ENCODE data around the gene C1orf122. TPM values are rescaled to one million over a fixed set of nuclear protein-coding genes. Genes with fewer than 3 reads are reported as not detected.

The C1orf122 gene
- polyA plus RNA-seq, 4 donors, result 20.9 to 35.2 (median 23.9) TPM

DNA sequence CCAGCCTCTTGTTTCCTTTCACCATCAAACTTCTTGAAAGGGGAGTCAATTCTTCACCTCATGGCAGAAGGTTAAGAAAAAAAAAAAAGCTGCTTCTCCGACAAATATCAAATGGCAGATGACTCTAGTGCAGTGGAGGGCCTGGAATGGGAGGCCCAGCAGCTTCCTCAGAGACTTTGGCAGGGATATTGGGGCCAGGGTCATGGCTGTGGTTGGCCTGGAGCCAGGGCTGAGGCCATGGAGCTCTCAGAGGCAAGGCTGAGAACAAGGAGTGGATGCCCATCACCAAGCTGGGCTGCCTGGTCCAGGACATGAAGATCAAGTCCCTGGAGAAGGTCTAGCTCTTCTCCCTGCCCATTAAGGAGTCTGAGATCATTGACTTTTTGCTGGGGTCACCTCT, 33.1 kb downstream of the C1orf122 start:
- no peak for DNase-seq (ENCODE audit: low read depth in 4 of 4, low spot score in 3 of 4)

DNA sequence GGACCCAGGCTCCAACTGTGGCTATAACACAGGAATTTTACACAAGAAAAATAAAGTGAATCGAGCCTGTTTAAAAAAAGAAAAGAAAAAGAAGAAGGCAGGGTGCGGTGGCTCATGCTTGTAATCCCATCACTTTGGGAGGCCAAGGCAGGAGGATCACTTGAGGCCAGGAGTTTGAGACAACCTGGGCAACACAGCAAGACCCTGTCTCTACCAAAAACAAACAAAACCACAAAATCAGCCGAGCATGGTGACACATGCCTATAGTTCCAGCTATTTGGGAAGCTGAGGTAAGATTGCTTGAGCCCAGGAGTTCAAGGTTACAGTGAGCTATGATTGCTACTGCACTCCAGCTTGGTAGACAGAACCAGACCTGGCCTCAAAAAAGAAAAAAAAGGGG, 34.1 kb downstream of the C1orf122 start:
- no peak for DNase-seq (ENCODE audit: low read depth in 4 of 4, low spot score in 3 of 4)

DNA sequence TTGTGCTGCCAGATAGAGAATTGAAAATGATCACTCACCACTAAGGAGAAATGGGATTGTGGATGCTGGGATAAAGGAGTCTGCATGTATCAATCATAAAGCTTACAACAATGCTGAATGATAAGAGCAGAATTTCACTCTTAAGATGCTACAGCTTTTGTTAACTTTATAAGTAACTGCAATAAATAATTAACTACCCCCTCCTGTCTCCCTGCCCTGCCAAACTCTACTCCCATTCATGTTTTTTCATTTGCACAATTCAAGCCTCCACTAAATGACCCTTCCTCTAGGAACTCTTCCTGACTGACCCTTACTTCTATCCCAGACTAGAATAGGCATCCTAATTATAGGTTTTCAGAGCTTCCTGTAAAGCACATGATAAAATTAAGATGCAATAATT, 36.9 kb downstream of the C1orf122 start:
- DNase-seq (ENCODE audit: low read depth in 4 of 4, low spot score in 3 of 4), result no peak

DNA sequence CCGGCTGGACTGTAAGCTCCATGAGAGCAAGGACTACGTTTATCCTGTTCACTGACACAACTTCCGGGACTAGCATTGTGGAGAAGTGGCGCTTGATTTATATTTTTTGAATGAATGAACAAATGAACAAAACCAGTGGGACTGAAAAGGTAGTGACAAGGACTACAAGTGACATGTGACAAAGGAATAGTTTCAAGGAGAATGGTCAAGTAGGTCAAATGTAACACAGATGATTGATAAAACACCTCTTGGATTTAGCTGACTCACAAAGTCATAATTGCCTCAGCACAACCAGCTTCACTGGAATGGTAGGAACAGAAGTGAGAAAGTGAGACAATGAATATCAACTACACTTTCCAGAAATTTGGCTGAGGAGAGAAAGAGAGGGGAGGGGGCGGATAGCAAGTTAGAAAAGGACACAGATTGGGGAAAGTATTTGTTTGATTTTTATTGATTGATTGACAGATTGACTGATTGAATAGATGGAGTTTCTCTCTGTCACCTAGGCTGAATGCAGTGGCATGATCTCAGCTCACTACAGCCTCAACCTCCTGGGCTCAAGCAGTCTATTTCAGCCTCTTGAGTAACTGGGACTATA, 37.6 kb downstream of the C1orf122 start:
- no peak for DNase-seq (ENCODE audit: low read depth in 4 of 4, low spot score in 3 of 4)

DNA sequence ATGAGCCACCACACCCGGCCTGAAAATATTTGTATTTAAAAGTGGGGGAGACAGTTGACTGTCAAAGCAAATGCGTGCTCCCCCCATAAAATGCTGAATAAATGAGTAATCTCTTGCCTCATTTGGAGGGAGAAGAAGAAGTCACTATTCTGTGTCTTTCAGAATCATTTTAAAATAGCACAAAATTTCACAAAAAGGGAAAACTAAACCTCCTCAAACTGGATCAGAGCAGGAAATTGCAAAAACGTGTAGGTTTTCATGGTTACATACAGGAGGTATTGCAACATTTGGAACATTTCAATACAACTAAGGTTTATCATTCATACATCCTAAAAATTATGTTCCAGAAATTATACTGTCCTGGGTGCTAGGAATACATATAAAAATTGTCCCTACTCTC, 38.2 kb downstream of the C1orf122 start:
- DNase-seq (ENCODE audit: low read depth in 4 of 4, low spot score in 3 of 4), result no peak

DNA sequence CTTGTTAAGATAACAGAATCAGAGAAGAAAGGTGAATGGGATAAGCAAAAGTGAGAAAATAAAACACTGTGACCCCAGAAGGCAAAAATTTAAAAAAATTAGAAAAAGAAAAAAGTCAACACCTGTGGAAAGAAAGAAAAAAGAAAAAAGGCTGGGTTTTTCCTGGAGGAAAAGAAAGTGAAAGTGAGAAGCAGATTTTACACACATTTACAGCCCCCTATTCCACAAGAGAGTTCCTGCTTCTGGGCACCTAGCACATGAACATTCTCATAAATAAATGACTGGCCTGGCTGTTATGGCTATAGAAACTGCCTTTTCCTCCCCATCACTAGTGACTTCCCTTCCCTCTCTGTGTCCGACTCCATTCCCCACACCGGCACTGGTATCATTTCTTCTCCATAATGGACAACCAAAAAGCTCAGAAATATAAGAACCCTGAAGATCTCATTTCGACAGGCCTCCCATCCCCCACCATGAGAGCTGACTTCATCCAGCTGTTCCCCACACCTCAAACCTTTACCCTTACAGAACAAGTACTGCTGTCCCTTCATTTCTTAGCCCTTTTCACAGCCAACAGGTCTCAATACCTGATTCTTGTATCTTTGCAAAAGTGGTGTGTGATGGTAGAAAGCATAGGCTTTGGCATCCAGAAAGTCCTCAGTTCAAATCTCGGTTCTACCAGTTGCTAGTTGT, 39.2 kb downstream of the C1orf122 start:
- DNase-seq (ENCODE audit: low read depth in 4 of 4, low spot score in 3 of 4), result no peak

DNA sequence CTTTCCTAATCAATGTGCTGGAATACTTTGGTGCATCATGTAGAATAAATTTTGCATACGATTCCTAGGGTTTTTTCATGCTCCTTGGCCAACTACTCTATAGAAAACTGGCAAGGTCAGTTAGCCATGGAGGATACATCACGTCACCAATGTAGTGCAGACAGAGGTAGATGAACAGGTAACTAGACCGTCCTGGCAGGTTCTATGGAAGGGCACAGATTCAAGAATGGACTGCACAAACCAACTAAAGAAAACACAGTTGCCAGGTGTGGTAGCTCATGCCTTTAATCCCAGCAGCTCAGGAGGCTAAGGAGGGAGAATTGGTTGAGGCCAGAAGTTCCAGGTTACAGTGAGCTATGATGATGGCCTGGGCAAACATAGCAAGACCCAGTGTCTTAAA, 41.9 kb downstream of the C1orf122 start:
- DNase-seq (ENCODE audit: low read depth in 4 of 4, low spot score in 3 of 4), result no peak

DNA sequence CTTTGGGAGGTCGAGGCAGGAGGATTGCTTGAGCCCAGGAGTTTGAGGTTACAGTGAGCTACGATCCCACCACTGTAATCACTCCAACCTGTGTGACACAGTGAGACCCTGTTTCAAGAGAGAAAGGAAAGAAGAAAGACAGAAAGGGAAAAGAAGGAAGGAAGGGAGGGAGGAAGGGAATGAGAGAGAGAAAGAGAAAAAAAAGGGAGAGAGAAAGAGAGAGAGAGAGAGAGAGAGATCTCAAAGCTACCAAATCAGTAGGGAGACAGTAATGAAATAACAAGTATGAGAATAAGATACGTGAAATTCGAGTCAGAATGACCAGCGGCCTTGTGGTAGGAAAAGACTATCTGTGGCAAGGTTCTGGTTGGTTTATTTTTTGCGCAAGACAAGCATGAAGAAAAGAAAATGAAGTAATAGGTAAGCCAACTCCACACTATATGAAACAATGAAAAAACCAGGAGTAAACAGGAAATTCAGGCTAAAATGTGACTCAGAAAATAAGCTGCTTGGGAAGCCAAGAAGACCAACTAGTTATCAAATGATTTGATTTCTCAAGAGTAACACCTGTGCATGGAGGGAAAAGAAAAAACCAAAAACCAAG, 42.9 kb downstream of the C1orf122 start:
- DNase-seq (ENCODE audit: low read depth in 4 of 4, low spot score in 3 of 4), result no peak

DNA sequence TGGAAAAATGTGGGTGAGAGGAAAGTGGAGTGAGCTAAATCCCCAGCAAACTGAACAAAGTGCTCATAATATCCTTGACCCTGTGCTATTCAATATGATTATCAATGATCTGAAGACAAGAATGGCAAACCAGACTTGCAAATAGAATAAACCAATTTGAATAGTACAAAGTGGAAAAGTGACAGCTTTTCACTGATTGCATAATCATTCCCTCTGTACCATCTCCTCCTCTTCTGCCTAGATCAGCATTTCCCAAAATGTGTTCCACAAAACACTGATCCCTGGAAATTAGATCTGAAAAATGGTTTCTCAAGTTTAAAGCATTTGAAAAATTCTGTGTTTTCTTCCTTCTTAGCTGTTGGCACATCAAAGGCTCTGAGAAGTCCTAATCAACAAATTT, 43.7 kb downstream of the C1orf122 start:
- no peak for DNase-seq (ENCODE audit: low read depth in 4 of 4, low spot score in 3 of 4)

DNA sequence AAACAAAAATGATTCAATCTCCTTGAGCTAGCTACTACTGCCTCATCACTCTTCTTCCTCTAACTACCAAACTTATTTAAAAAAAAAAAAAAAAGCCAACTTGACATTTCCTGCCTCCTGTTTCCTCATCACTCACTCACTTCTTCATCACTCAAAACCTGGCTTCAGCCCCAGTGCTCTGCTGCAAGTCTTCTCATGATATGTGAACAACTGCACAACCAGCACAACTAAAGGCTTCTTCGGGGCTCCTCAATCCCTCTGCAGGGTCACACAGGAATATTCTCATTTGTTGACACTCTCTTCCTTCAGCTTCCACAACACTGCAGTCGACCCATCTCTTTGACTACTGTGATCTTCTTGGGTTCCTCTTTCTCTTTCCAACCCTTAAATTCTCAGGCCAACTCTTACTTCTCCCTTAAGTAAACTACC, 44.2 kb downstream of the C1orf122 start:
- DNase-seq (ENCODE audit: low read depth in 4 of 4, low spot score in 3 of 4), result no peak

DNA sequence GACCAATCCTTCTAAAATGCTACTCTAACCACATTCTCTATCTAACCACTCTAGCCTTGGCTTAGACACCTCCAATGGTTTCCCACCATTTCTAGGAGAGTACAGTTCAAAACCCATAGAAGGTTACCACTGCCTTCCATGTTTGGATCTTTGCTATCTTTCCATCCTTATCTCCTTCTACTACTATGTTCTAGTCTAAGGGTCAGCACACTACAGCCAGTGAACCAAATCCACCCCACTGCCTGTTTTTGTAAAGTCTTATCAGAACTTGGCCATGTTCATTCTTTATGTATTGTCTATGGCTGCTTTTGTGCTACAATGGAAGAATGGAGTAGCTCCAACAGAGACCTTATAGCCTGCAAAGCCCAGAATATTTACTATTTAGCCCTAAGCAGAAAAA, 45.6 kb downstream of the C1orf122 start:
- no peak for DNase-seq (ENCODE audit: low read depth in 4 of 4, low spot score in 3 of 4)

DNA sequence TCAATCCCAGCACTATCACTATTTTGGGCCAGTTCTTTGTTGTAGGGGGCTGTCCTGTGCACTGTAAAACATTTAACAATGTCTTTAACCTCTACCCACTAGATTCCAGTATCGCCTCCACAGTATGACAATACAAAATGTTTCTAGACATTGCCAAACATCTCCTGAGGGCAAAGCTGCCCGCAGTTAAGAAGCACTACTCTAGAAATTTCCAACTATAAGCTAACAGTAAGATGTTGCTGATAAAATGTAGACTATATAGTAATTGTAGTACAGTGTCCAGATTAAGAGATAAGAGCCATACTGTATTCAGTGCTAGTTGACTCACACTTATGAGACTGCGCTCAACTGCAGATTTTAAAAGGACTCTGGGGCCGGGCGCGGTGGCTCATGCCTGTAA, 46.8 kb downstream of the C1orf122 start:
- no peak for DNase-seq (ENCODE audit: low read depth in 4 of 4, low spot score in 3 of 4)

Other genes starting within 250 kb of the C1orf122 start
- 10 to 100 TPM; 55.5 to 85.3 (median 68.5) TPM for gene GNL2, start 211.9 kb upstream of the C1orf122 start, polyA plus RNA-seq (ENCODE audit: insufficient read length in 4 of 4)
- 10 to 100 TPM in 1 of 4 donors, 1 to 10 TPM in 3; 6.0 to 28.9 (median 7.0) TPM for gene RSPO1, start 172.9 kb upstream of the C1orf122 start, polyA plus RNA-seq (ENCODE audit: insufficient read length in 4 of 4)
- gene CDCA8, start 115.3 kb upstream of the C1orf122 start, polyA plus RNA-seq (ENCODE audit: insufficient read length in 4 of 4), result 10 to 100 TPM; 14.9 to 17.0 (median 16.4) TPM
- under 1 TPM; 0.09 to 0.40 (median 0.24) TPM for gene EPHA10, start 42.7 kb upstream of the C1orf122 start, polyA plus RNA-seq (ENCODE audit: insufficient read length in 4 of 4)
- 1 to 10 TPM; 3.6 to 4.7 (median 4.3) TPM for gene MANEAL, start 13.9 kb upstream of the C1orf122 start, polyA plus RNA-seq (ENCODE audit: insufficient read length in 4 of 4)
- gene YRDC, start 418 bp downstream of the C1orf122 start, polyA plus RNA-seq (ENCODE audit: insufficient read length in 4 of 4), result 10 to 100 TPM; 12.1 to 14.3 (median 12.6) TPM
- 10 to 100 TPM in 2 of 4 donors, 1 to 10 TPM in 2; 7.7 to 10.9 (median 9.3) TPM for gene MTF1, start 51.8 kb downstream of the C1orf122 start, polyA plus RNA-seq (ENCODE audit: insufficient read length in 4 of 4)
- 10 to 100 TPM; 17.9 to 24.7 (median 20.5) TPM for gene INPP5B, start 139.3 kb downstream of the C1orf122 start, polyA plus RNA-seq (ENCODE audit: insufficient read length in 4 of 4)
- 100 to 1,000 TPM in 3 of 4 donors, 10 to 100 TPM in 1; 91.7 to 115 (median 106) TPM for gene SF3A3, start 182.2 kb downstream of the C1orf122 start, polyA plus RNA-seq (ENCODE audit: insufficient read length in 4 of 4)
- gene FHL3, start 197.7 kb downstream of the C1orf122 start, polyA plus RNA-seq (ENCODE audit: insufficient read length in 4 of 4), result 10 to 100 TPM; 18.0 to 39.2 (median 23.4) TPM
- 10 to 100 TPM; 41.5 to 52.3 (median 44.3) TPM for gene UTP11, start 204.9 kb downstream of the C1orf122 start, polyA plus RNA-seq (ENCODE audit: insufficient read length in 4 of 4)
- gene POU3F1, start 239.0 kb downstream of the C1orf122 start, polyA plus RNA-seq (ENCODE audit: insufficient read length in 4 of 4), result 1 to 10 TPM in 2 of 4 donors, under 1 TPM in 2; 0.55 to 1.2 (median 1.0) TPM

Data from left renal pelvis (tissue), 4 donors.